OCI-LY7 (cell line): Measurements from ENCODE around the gene HEYL.

Experiments used
- CTCF ChIP-seq: fragments of 200-600 bp; sonication (generic); conservative IDR thresholded peaks from 2 replicates; pipeline ENCODE4 v1.5.1; 2014; ENCODE audit warnings: mild to moderate bottlenecking, antibody characterized with exemption, low read length, moderate library complexity, mixed read lengths
- EZH2phosphoT487 ChIP-seq: fragments of 200-600 bp; sonication (generic); IDR thresholded peaks from 2 replicates; pipeline ENCODE4 v1.6.1; 2018; ENCODE audit warnings: low read depth, borderline replicate concordance, mild to moderate bottlenecking, mixed run types, antibody characterized with exemption, low read length, moderate library complexity, mixed read lengths

GRCh38 chr1:39671793-39672550 is 32.5 kb upstream of the HEYL start, which contains the start of gene NT5C1A:
- TF ChIP-seq CTCF (no peak), EZH2phosphoT487 (no peak)
